Tibial artery (tissue), 4 donors: ENCODE data around the gene IFT88.
A peak's percentile ranks its signal among the peaks of the same experiment; 100 is the strongest.

Source experiments
- DNase-seq, 2 donors: peaks; one replicate each; pipeline ENCODE4 v3.0.0-alpha.2; 2019
- H3K27ac ChIP-seq, 2 donors: fragments of 200-600 bp; sonication (generic) in 1 of 2; 1 replicate in 1 of 2; 2 replicates in 1 of 2; pipeline ENCODE4 v1.5.1; 2018 to 2019; ENCODE audit warnings: mild to moderate bottlenecking in 1 of 2
- H3K27me3 ChIP-seq, 2 donors: fragments of 200-600 bp; sonication (generic) in 1 of 2; one replicate each; pipeline versions ENCODE4 v1.5.1 to v1.6.0; 2016 to 2019
- H3K36me3 ChIP-seq, 3 donors: fragments of 200-600 bp; sonication (generic) in 2 of 3; one replicate each; pipeline ENCODE4 v1.5.1; 2016 to 2019; ENCODE audit warnings: mild to moderate bottlenecking in 2 of 3
- H3K4me1 ChIP-seq, 4 donors: fragments of 200-600 bp; sonication (generic) in 2 of 4; 1 replicate in 3 of 4; 2 replicates in 1 of 4; pipeline ENCODE4 v1.5.1; 2016 to 2019
- H3K4me3 ChIP-seq, 2 donors: fragments of 200-600 bp; sonication (generic) in 1 of 2; 1 replicate in 1 of 2; 2 replicates in 1 of 2; pipeline ENCODE4 v1.5.1; 2018 to 2019; ENCODE audit warnings: mild to moderate bottlenecking in 2 of 2
- H3K9me3 ChIP-seq, 3 donors: fragments of 200-600 bp; sonication (generic) in 1 of 3; one replicate each; pipeline ENCODE4 v1.5.1; 2016 to 2019
- CTCF ChIP-seq, 2 experiments: fragments of 200-600 bp in 1 of 2; fragments of 450-650 bp in 1 of 2; IDR thresholded peaks; one replicate each; pipeline ENCODE4 v1.5.1; 2017 to 2019; ENCODE audit warnings: antibody characterized with exemption in 2 of 2, mild to moderate bottlenecking in 1 of 2, moderate library complexity in 1 of 2
- intact Hi-C: fragments of 100-400 bp; cut with DNase I; formaldehyde crosslinking; loops from one replicate; pipeline ENCODE4 v1.15.0; 2023; ENCODE audit warnings: low total_unique reads

IFT88 gene

DNA sequence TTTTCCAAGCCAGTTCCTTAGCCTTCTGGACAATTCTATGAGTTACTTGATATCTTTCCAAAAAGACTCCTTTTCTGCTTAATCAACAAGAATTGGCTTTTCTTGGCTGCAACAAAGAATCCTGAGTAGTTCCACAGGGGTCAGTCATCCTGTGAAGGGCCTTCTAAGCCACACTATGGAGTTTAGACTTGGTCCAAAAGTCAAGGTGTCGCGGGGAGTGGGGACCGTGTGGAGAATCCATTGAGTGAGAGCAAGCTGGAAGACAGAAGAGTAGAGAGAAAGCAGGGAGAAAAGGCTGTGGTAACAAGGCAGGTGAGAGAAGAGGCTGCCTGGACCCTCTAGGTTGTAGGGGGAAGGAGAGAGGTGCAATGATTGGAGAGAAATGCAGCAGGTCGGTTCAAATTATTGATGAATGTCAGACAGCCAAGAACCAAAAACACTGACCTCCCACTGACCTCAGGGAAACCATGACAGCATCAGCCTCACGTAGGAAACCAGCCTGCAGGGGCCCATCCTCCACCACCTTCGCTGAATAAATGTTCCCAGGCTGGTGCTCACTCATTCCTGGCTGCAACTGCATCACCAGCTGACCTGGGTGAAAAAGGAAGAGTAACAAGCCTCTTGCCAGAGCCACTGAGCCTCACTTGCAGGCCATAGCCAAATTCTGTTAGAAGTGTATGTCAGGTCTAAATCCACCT, 7.1 kb upstream of the IFT88 start:
- H3K4me3 ChIP-seq: no peak overlapping the region
- no peaks in the 10 kb centered on the region for H3K4me1 ChIP-seq
- no peaks in the 10 kb centered on the region for H3K9me3 ChIP-seq
- H3K27ac ChIP-seq: no peak overlapping the region
- no peak for DNase-seq
- no peaks in the 10 kb centered on the region for H3K27me3 ChIP-seq
- H3K36me3 ChIP-seq: no peaks in the 10 kb centered on the region
- intact Hi-C loops: no loop called here
- no peak for TF ChIP-seq CTCF (IDR thresholded peaks at IDR 0.05)

DNA sequence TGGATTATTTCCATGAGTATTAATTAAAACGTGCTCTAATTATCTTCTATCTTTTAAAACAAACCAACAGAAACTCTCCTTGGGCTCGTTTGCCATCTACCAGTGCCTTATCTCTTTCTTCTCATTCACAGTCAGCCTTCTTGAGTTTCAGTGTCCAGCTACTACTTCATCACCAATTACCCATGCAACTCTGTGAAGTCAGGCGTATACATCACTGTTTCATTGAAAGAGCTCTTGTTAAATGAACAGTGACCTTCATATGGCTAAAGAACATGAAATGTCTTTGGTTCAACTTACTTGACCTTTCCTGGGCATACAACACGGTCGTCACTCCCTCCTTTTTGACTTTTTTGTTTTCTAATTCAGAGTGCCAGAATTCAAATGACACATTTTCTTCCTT, 5.2 kb upstream of the IFT88 start:
- Histone ChIP-seq H3K27ac (no peak overlapping the region), H3K36me3 (no peaks in the 10 kb centered on the region), H3K4me3 (no peak overlapping the region), H3K4me1 (peaks cover 0 to 7% (median 0%) of the 10 kb centered on the region in 4 donors), H3K27me3 (no peaks in the 10 kb centered on the region), H3K9me3 (peaks cover 0 to 6% (median 0%) of the 10 kb centered on the region in 3 donors)
- intact Hi-C loops: no loop called here
- no peak for TF ChIP-seq CTCF (IDR thresholded peaks at IDR 0.05)
- DNase-seq: no peak

DNA sequence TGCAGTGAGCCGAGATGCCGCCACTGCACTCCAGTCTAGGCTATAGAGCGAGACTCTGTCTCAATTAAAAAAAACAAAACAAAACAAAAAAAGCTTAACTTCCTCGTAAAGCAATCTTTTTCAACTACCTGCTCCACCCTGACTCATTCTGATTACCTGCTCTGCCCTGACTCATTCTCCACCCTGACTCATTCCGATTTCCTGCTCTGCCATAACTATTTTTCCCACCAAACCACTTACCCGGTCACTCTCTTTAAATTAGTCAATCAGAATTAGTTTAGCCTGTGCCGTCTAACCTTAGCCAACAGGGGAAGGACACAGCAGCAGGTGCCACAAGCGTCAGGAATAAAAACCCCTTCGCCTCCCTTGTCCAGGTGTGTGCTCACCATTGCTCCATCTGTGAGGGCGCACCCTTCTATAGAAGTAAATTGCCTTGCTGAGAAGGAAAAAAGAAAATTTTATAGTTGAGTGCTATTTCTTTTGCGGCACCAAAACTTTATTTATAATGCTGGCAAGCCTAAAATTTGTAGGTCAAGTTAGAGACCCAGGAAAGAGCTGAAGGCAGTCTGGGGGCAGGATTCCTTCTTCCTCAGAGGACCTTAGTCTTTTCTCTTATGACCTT, 1.7 kb upstream of the IFT88 start:
- TF ChIP-seq CTCF (IDR thresholded peaks at IDR 0.05): no peak
- no peaks in the 10 kb centered on the region for H3K36me3 ChIP-seq
- intact Hi-C loops: loop anchor here (5.0 kb wide), 1 partner anchor 38 kb away; the partner anchor contains the start of gene CRYL1
- no peak for DNase-seq
- H3K4me1 ChIP-seq: peaks cover 0 to 17% (median 4%) of the 10 kb centered on the region in 4 donors
- H3K27ac ChIP-seq: no peak overlapping the region
- H3K4me3 ChIP-seq: no peak overlapping the region
- peaks cover 0 to 6% (median 0%) of the 10 kb centered on the region in 3 donors for H3K9me3 ChIP-seq
- no peaks in the 10 kb centered on the region for H3K27me3 ChIP-seq

- TF ChIP-seq CTCF (IDR thresholded peaks at IDR 0.05): no peak
- peak overlapping the region; percentile 73 to 80 for H3K4me3 ChIP-seq
- no peaks in the 10 kb centered on the region for H3K36me3 ChIP-seq
- peak overlapping the region; percentile 89 to 93 for H3K27ac ChIP-seq
- intact Hi-C loops: loop anchor here (5.0 kb wide), 1 partner anchor 39 kb away; the partner anchor contains the start of gene CRYL1
- H3K9me3 ChIP-seq: peaks cover 0 to 6% (median 0%) of the 10 kb centered on the region in 3 donors
- H3K27me3 ChIP-seq: no peaks in the 10 kb centered on the region
- peak in 1 of 2 donors; percentile 46 for DNase-seq
- H3K4me1 ChIP-seq: peaks cover 0 to 17% (median 4%) of the 10 kb centered on the region in 4 donors
Observed at GRCh38 chr13:20566468-20566897, 474 bp upstream of the IFT88 start.

DNA sequence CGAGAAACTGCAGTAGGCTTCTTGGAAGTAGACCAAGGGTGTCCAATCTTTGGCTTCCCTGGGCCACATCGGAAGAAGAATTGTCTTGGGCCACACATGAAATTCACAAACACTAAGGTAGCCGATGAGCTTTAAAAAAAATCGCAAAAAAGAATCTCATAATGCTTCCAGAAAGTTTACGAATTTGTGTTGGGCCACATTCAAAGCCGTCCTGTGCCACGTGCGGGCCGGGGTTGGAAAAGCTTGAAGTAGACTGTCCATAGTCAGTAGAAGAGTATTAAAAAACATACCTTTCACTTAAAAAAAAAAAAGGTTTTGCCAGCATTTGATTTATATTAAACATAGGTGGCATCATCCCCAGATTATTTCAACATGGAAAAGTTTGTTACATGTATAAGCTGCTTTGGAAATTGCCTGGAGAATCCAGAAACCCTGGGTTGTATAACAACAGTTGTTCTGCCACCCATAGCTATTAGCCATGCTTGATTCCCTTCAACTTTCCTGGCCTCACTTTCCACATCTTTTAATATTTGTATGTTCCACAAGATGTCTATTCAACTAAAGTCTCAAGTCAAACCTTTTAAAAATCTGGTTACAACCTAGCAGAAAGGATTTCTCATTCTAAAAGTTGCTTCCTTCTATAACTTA, 1.0 kb downstream of the IFT88 start:
- no peak for TF ChIP-seq CTCF (IDR thresholded peaks at IDR 0.05)

More for the DNA sequence above, 1.0 kb downstream of the IFT88 start:
- DNase-seq: no peak
- peak overlapping the region; percentile 89 to 93 for H3K27ac ChIP-seq
- peaks cover 0 to 6% (median 0%) of the 10 kb centered on the region in 3 donors for H3K36me3 ChIP-seq
- peaks cover 0 to 6% (median 0%) of the 10 kb centered on the region in 3 donors for H3K9me3 ChIP-seq
- peak overlapping the region; percentile 73 to 80 for H3K4me3 ChIP-seq
- intact Hi-C loops: loop anchor here (5.0 kb wide), 1 partner anchor 41 kb away; the partner anchor contains the start of gene CRYL1
- H3K27me3 ChIP-seq: no peaks in the 10 kb centered on the region
- H3K4me1 ChIP-seq: peaks cover 0 to 17% (median 4%) of the 10 kb centered on the region in 4 donors
